ENCODE data around the gene TMEM61.

Gene TMEM61

DNA sequence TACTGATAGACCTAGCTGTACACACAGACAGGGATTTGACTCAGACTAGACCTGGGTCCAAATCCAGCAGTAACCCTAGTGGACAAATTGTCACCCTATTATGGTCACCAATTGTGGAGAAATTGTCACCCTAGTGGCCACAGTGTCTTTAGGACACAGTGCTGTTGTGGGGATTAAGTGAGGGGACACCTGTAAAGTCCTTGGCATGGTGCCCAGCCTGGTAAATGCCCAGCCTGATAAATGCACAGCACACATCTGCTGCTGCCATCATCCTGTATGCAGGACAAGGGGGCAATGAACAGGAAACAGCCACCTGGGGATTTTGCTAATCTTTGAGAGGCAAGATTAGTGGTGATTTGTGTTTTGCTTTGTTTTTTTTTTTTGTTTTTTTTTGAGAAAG is 2.3 kb downstream of the TMEM61 start:
- in situ Hi-C loops (cut with MboI; ENCODE audit: low pct_unique_long_range_greater_than_20kb, low sequenced_read_pairs, unreplicated experiment), result no loop called here
- TF ChIP-seq, protein P1, sequence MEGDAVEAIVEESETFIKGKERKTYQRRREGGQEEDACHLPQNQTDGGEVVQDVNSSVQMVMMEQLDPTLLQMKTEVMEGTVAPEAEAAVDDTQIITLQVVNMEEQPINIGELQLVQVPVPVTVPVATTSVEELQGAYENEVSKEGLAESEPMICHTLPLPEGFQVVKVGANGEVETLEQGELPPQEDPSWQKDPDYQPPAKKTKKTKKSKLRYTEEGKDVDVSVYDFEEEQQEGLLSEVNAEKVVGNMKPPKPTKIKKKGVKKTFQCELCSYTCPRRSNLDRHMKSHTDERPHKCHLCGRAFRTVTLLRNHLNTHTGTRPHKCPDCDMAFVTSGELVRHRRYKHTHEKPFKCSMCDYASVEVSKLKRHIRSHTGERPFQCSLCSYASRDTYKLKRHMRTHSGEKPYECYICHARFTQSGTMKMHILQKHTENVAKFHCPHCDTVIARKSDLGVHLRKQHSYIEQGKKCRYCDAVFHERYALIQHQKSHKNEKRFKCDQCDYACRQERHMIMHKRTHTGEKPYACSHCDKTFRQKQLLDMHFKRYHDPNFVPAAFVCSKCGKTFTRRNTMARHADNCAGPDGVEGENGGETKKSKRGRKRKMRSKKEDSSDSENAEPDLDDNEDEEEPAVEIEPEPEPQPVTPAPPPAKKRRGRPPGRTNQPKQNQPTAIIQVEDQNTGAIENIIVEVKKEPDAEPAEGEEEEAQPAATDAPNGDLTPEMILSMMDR (IDR thresholded peaks at IDR 0.05; ENCODE audit: extremely low read depth, insufficient read depth, missing control alignments), result no peak
- DNase-seq (ENCODE audit: low spot score), result no peak

DNA sequence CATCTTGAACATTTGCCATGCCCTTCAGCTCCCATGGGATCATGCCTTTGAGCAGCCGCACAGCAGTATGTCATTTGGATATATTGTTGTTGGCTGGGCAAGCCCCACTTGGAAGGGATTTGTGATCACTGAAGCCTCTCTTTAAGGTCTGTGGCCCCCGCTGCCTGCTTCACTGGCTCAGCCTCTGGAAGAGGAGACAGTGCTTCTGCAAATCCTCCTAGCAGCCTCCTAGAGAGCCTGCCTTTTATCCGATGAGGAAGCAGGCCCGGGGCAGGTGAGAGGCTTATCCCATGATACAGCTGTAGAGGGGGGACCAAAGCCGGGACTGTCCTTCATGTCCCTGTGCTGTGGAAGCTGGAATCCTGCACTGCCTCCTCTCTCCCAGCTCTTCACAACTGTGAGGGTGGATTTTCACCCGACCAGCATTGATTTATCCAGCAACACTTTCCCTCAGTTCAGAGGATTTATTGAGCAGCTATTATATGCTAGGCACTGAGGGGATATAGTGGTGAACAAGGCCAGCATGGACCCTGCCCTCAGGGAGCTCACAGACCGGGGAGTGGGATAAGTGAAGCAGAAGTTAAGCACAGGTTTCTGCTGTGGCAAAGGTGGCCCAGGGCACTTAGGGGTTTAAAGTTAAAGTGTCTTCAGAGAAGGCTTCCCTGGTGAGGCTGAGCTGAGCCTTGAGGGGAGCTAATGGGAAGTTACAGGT is 3.9 kb downstream of the TMEM61 start:
- DNase-seq (ENCODE audit: low spot score), result no peak
- in situ Hi-C loops (cut with MboI; ENCODE audit: low pct_unique_long_range_greater_than_20kb, low sequenced_read_pairs, unreplicated experiment), result no loop called here
- TF ChIP-seq, protein P1 (IDR thresholded peaks at IDR 0.05; ENCODE audit: extremely low read depth, insufficient read depth, missing control alignments), result no peak

DNA sequence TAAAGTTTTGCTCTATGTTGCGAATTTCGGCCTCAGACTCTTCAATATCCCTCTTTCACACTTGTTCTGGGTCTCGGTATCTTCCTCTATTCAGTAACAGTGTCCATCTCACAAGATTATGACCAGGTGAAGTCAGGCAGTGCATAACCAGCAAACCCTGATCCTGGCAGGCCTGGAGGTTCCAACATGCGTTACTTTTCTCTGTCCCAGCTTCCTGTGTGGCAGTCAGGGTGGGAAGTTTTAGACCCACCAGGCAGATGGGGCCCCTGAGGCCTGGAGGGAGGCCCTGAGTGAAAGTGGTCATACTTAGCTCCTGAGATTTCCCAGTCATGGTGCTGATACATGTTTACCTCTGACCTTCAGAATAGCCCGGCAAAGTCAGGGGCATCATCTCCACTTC is 5.1 kb downstream of the TMEM61 start:
- in situ Hi-C loops (cut with MboI; ENCODE audit: low pct_unique_long_range_greater_than_20kb, low sequenced_read_pairs, unreplicated experiment), result no loop called here
- TF ChIP-seq, protein P1 (IDR thresholded peaks at IDR 0.05; ENCODE audit: extremely low read depth, insufficient read depth, missing control alignments), result no peak
- no peak for DNase-seq (ENCODE audit: low spot score)

DNA sequence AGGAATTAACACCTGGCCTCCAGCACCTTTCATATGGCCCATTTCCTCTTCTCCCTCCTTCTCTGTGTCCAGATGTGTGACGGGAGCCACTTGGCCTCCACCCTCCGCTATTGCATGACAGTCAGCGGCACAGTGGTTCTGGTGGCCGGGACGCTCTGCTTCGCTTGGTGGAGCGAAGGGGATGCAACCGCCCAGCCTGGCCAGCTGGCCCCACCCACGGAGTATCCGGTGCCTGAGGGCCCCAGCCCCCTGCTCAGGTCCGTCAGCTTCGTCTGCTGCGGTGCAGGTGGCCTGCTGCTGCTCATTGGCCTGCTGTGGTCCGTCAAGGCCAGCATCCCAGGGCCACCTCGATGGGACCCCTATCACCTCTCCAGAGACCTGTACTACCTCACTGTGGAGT is 5.6 kb downstream of the TMEM61 start:
- TF ChIP-seq, protein P1 (IDR thresholded peaks at IDR 0.05; ENCODE audit: extremely low read depth, insufficient read depth, missing control alignments), result no peak
- no peak for DNase-seq (ENCODE audit: low spot score)
- in situ Hi-C loops (cut with MboI; ENCODE audit: low pct_unique_long_range_greater_than_20kb, low sequenced_read_pairs, unreplicated experiment), result no loop called here

DNA sequence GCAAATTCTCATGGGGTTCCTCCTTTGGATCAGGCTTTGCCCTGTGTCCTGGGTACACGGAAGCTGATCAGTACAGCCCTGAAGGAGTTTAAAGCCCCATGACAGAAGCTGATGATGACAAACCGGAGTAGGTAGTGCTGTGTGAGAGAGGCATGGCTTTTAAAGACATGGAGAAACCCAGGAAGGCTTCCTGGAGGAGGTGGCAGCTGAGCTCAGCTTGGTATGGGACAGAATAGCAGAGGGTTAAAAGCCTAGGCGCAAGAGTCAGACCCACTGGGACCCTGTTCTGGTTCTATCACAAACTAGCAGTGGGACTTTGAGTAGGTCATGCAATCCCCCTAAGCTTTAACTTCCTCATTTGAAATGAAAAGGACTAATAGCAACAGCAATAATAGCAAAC is 6.1 kb downstream of the TMEM61 start:
- no peak for DNase-seq (ENCODE audit: low spot score)
- in situ Hi-C loops (cut with MboI; ENCODE audit: low pct_unique_long_range_greater_than_20kb, low sequenced_read_pairs, unreplicated experiment), result no loop called here
- TF ChIP-seq, protein P1 (IDR thresholded peaks at IDR 0.05; ENCODE audit: extremely low read depth, insufficient read depth, missing control alignments), result no peak

DNA sequence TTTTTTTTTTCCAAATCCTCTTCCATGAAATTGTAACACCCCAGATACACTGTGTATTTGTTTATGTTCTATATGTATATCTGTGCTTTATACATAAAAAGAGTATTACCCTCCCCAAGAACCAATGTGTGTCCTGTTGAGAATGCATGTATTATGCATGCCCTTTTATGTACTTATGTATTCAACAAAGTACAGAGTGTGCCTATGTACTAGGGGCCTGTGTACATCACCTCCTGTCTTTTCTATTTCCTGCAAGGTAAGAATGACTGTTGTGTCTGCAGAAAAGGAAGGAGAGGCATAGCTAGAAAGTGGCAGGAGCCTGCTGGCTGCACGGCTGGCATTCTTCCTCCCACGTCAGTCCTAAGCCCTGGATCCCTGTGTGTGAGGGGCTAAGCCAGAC is 7.0 kb downstream of the TMEM61 start:
- in situ Hi-C loops (cut with MboI; ENCODE audit: low pct_unique_long_range_greater_than_20kb, low sequenced_read_pairs, unreplicated experiment), result no loop called here
- TF ChIP-seq, protein P1 (IDR thresholded peaks at IDR 0.05; ENCODE audit: extremely low read depth, insufficient read depth, missing control alignments), result no peak
- DNase-seq (ENCODE audit: low spot score), result no peak
